ENCODE measurements around the gene FAM50B. TPM values are rescaled to one million over a fixed set of nuclear protein-coding genes. Genes with fewer than 3 reads are reported as not detected.

Gene FAM50B
- total and polyA plus RNA-seq, 2 experiments from 2014 or later = 4.4 to 4.8 TPM

GRCh38 chr6:3814539-3814938, 34.6 kb upstream of the FAM50B start:
- H3K4me1 Mint-ChIP-seq = peaks cover 18% of the 10 kb centered on the region; the same call in 2 of the 3 replicates
- H3K79me2 ChIP-seq (replicated peaks; ENCODE audit: insufficient read depth) = no peaks in the 10 kb centered on the region
- H3K36me3 Mint-ChIP-seq (ENCODE audit: low read depth) = no peaks in the 10 kb centered on the region
- no peak overlapping the region for H3K4me3 Mint-ChIP-seq
- no peaks in the 10 kb centered on the region for H4K20me1 ChIP-seq (replicated peaks; ENCODE audit: insufficient read depth)
- H3K9me2 ChIP-seq (ENCODE audit: insufficient read depth) = no peaks in the 10 kb centered on the region
- ATAC-seq = no peak
- no peak overlapping the region for H3K27ac Mint-ChIP-seq
- H3K4me2 ChIP-seq = no peak overlapping the region
- no peak overlapping the region for H2AFZ ChIP-seq
- no peaks in the 10 kb centered on the region for H3F3A ChIP-seq (replicated peaks; ENCODE audit: low read depth)
- no peaks in the 10 kb centered on the region for H3K4me1 ChIP-seq (ENCODE audit: insufficient read depth)
- H3K27me3 ChIP-seq (ENCODE audit: insufficient read depth) = no peaks in the 10 kb centered on the region
- H3K4me3 ChIP-seq = no peak overlapping the region
- H3K27me3 Mint-ChIP-seq (ENCODE audit: insufficient read depth, low read depth, poor library complexity) = peaks cover 5% of the 10 kb centered on the region
- DNase-seq (ENCODE audit: low spot score) = no peak
- TF ChIP-seq ZNF462 (CRISPR knock-in tag; IDR thresholded peaks at IDR 0.05) (no peak), REST (IDR thresholded peaks at IDR 0.05; ENCODE audit: unreplicated experiment) (no peak), CTCF (conservative IDR thresholded peaks at IDR 0.05; ENCODE audit: low read depth in 2 of 2) (no peak), ZNF114 (CRISPR knock-in tag; IDR thresholded peaks at IDR 0.05) (no peak), CREB1 (CRISPR knock-in tag; IDR thresholded peaks at IDR 0.05; ENCODE audit: low read depth) (no peak), ZNF331 (CRISPR knock-in tag; IDR thresholded peaks at IDR 0.05; ENCODE audit: low read depth) (no peak), NANOG (IDR thresholded peaks at IDR 0.05; ENCODE audit: borderline replicate concordance) (no peak), EZH2 (IDR thresholded peaks at IDR 0.05; ENCODE audit: low read depth, unreplicated experiment) (no peak), ETS1 (IDR thresholded peaks at IDR 0.05) (no peak), STAT1 (IDR thresholded peaks at IDR 0.05; ENCODE audit: unreplicated experiment) (no peak), JUNB (IDR thresholded peaks at IDR 0.05; ENCODE audit: unreplicated experiment) (no peak), EZH2phosphoT487 (IDR thresholded peaks at IDR 0.05; ENCODE audit: unreplicated experiment) (no peak), POLR2AphosphoS5 (IDR thresholded peaks at IDR 0.05; ENCODE audit: low read depth) (no peak)
- H3K9me3 Mint-ChIP-seq = no peaks in the 10 kb centered on the region; the same call in 2 of the 3 replicates
- no peak overlapping the region for H3K27ac ChIP-seq (ENCODE audit: low read depth)
- H3K36me3 ChIP-seq (ENCODE audit: insufficient read depth) = no peaks in the 10 kb centered on the region

Data from GM23338 (cell line).